ENCODE measurements around the gene PCBP3.

Gene PCBP3

DNA sequence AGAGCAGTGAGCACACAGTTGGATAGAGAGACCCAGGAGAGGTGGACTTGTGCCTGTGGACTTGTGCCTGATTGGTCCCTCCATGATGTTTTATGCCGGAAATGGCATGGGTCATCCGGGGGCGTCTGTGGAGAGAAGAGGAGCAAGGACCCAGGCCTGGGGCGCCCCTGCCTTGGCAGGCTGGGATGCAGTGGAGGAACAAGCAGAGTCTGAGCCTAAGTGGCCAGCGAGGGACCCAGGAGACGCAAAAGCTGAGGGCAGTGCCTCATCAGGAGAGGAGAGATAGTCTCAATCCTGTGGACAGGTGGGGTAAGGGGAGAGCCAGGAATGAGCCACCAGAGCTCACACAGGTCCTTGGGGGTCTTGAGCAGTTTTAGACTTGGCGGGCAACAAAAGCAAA, 146.9 kb downstream of the PCBP3 start:
- Histone ChIP-seq H3K4me3 (ENCODE audit: low read depth in 1 of 2, low read length in 1 of 2) (no peak overlapping the region), H3K27me3 (no peaks in the 10 kb centered on the region), H3K9me3 (no peaks in the 10 kb centered on the region), H3K4me1 (ENCODE audit: control insufficient read depth in 1 of 2, insufficient read depth in 1 of 2, low read depth in 1 of 2, low read length in 1 of 2) (peaks cover 16 to 17% of the 10 kb centered on the region in 2 experiments), H3K36me3 (peaks cover 8% of the 10 kb centered on the region), H3K27ac (no peak overlapping the region)
- TF ChIP-seq, protein P1, sequence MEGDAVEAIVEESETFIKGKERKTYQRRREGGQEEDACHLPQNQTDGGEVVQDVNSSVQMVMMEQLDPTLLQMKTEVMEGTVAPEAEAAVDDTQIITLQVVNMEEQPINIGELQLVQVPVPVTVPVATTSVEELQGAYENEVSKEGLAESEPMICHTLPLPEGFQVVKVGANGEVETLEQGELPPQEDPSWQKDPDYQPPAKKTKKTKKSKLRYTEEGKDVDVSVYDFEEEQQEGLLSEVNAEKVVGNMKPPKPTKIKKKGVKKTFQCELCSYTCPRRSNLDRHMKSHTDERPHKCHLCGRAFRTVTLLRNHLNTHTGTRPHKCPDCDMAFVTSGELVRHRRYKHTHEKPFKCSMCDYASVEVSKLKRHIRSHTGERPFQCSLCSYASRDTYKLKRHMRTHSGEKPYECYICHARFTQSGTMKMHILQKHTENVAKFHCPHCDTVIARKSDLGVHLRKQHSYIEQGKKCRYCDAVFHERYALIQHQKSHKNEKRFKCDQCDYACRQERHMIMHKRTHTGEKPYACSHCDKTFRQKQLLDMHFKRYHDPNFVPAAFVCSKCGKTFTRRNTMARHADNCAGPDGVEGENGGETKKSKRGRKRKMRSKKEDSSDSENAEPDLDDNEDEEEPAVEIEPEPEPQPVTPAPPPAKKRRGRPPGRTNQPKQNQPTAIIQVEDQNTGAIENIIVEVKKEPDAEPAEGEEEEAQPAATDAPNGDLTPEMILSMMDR (IDR thresholded peaks at IDR 0.05) = no peak

DNA sequence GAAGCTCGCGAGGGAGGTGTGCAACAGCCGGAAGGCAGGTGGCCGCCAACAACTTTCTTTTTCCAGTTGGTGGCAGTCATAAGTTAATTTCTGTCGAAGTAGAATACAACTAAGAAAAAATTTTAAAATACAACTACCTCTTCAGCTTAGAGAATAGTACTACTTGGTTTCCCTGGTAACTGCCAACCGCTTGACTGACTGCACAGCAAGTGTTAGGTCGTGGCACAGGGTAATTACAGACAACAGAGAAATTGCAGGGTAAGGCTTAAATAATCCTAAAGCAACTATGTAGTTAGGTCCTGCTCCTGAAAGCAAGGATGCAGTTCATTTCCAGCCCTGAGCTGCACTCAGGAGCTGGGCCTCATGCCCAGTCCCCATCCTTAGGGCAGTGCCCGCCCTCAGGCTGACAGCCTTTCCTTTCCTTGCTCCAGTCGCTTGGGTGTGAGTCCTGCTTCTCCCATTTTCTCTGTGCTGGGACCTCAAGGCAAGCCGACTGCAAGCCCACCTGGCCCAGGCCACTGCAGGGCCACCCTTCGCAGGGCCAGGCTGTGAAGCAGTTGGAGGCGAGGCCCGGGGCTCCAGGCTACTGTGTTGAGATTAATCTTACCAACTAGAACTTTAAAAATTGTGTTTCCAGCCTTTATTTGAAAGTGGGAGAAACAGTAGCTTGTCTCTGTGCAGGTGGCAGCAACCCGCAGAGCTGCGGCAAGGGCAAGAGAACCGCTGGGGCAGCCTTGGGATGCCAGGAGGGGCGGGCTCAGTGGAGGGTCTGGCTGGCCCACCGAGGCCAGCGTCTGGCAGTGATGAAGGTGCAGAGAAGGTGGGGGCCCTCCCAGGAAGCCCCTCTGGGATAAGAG, 148.3 kb downstream of the PCBP3 start:
- Histone ChIP-seq H3K27me3 (no peaks in the 10 kb centered on the region), H3K4me1 (ENCODE audit: control insufficient read depth in 1 of 2, insufficient read depth in 1 of 2, low read depth in 1 of 2, low read length in 1 of 2) (peaks cover 9 to 11% of the 10 kb centered on the region in 2 experiments), H3K9me3 (no peaks in the 10 kb centered on the region), H3K4me3 (ENCODE audit: low read depth in 1 of 2, low read length in 1 of 2) (no peak overlapping the region), H3K27ac (no peak overlapping the region), H3K36me3 (peaks cover 8% of the 10 kb centered on the region)
- TF ChIP-seq, protein P1 (IDR thresholded peaks at IDR 0.05) = no peak

DNA sequence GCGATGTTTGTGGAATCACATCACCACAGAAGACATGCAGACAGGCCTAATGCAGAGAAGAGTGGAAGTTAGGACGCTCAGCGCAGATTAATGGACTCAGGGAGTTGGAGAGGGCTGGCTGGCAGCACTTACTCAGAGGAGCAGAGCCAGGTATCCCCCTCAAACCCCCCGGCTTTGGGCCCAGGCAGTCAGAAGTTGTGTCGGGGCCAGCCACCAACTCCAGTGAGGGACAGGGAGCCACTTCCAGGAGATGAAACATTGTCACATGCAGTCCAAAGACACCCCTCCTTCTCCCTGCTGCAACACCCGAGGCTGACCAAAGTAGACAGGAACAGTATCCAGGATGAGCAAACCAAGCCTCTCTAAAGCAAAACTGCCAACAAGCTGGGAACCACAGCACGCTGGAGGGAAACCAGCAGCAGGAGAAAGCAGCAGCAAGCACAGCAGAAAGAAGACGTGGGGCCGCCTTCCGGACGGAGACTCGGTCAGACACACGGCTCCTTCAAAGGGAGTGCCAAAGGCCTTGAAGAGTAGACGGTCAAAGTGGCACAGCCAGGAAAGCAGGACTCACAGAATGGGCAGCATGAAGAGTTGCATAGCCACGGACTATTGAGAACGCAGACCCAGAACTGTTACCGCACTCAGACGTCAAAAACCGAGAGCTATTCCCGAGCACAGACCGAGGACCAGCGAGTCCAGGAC, 149.3 kb downstream of the PCBP3 start:
- no peak overlapping the region for H3K27ac ChIP-seq
- H3K36me3 ChIP-seq = peaks cover 8% of the 10 kb centered on the region
- no peak overlapping the region for H3K4me3 ChIP-seq (ENCODE audit: low read depth in 1 of 2, low read length in 1 of 2)
- no peaks in the 10 kb centered on the region for H3K27me3 ChIP-seq
- TF ChIP-seq, protein P1 (IDR thresholded peaks at IDR 0.05) = no peak
- H3K9me3 ChIP-seq = no peaks in the 10 kb centered on the region
- H3K4me1 ChIP-seq (ENCODE audit: control insufficient read depth in 1 of 2, insufficient read depth in 1 of 2, low read depth in 1 of 2, low read length in 1 of 2) = peaks cover 2 to 3% of the 10 kb centered on the region in 2 experiments

DNA sequence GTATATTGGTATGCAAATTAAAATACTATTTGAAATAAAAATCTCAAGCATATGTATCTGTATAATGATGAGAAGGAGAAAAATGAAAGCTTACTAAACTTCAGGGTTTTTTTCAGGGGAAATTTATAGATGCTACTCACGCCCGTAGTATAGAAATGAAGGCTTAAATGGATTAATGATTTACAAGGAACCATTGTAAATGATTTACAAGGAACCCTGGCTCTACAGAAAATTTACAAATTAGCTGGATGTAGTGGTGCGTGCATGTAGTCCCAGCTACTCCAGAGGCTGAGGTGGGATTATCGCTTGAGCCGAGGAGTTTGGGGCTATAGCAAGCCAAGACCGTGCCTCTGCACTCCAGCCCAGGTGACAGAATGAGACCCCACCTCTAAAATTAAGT, 150.5 kb downstream of the PCBP3 start:
- H3K27ac ChIP-seq = no peak overlapping the region
- no peaks in the 10 kb centered on the region for H3K4me1 ChIP-seq (ENCODE audit: control insufficient read depth in 1 of 2, insufficient read depth in 1 of 2, low read depth in 1 of 2, low read length in 1 of 2)
- TF ChIP-seq, protein P1 (IDR thresholded peaks at IDR 0.05) = no peak
- no peaks in the 10 kb centered on the region for H3K27me3 ChIP-seq
- H3K36me3 ChIP-seq = peaks cover 4% of the 10 kb centered on the region
- H3K4me3 ChIP-seq (ENCODE audit: low read depth in 1 of 2, low read length in 1 of 2) = no peak overlapping the region
- H3K9me3 ChIP-seq = no peaks in the 10 kb centered on the region

DNA sequence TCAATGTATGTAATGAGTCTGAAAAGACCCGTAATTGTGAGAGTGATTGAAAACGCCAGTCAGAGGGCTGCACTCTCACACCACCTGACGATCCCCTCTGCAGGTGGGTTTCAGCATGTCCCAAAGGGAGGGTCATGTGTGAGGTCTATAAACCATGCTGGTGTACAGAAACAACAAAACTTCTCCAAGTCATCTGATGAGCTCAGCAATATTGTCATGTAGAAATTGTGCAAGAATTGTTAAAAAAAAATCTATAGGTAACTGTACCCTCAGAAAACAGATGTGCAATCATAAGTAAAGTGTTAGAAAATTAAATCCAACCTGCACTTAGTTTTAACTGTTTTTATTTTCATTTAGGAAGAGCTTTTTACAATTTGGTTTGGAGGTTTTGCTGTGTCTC, 152.5 kb downstream of the PCBP3 start:
- no peaks in the 10 kb centered on the region for H3K9me3 ChIP-seq
- TF ChIP-seq, protein P1 (IDR thresholded peaks at IDR 0.05) = no peak
- H3K4me1 ChIP-seq (ENCODE audit: control insufficient read depth in 1 of 2, insufficient read depth in 1 of 2, low read depth in 1 of 2, low read length in 1 of 2) = no peaks in the 10 kb centered on the region
- H3K4me3 ChIP-seq (ENCODE audit: low read depth in 1 of 2, low read length in 1 of 2) = no peak overlapping the region
- H3K27ac ChIP-seq = no peak overlapping the region
- no peaks in the 10 kb centered on the region for H3K36me3 ChIP-seq
- H3K27me3 ChIP-seq = no peaks in the 10 kb centered on the region
